Left cardiac atrium (tissue), 4 donors: ENCODE measurements around the gene CACNA2D2. TPM values are rescaled to one million over a fixed set of nuclear protein-coding genes. Genes with fewer than 3 reads are reported as not detected.
A peak's percentile ranks its signal among the peaks of the same experiment; 100 is the strongest.

Experiments used
- ATAC-seq, 2 donors: fragments of 200-7000 bp; cut with Tn5 transposase; one replicate each; pipeline ENCODE4 v1.9.1; 2020; ENCODE audit warnings: mild to moderate bottlenecking in 2 of 2, moderate library complexity in 2 of 2
- DNase-seq: peaks from one replicate; pipeline ENCODE4 v3.0.0-alpha.2; 2020
- intact Hi-C, 2 donors: fragments of 100-400 bp; cut with DNase I; formaldehyde crosslinking; loops; one replicate each; pipeline versions ENCODE4 v1.14.1 to v1.15.1; 2022 to 2023
- total RNA-seq, 2 donors: library from RNA; stranded (reverse); fragmentation: NEBNext Ultra II Directional; extraction: Animal tissue kit (Norgen Biotek cat#: 25700); gene quantifications; one replicate each; pipeline ENCODE4 v1.2.1, GENCODE V29; 2021
- donor health status: DM: no; HTN: yes; CAD: no.
- donor health status: DM: no; HTN: yes; CAD: no; lungs with severe emphysema.
- donor health status: DM: yes; HTN: yes; CAD: no.
- donor health status: Dilated cardiomyopathy.

Gene CACNA2D2
- total RNA-seq, 2 donors from 2014 or later: 4.6 to 7.8 TPM

GRCh38 chr3:50442945-50443579 lies 60.4 kb downstream of the CACNA2D2 start:
- DNase-seq (no peak), ATAC-seq (peak; percentile 70 to 85)
- intact Hi-C loops: no loop called here

- intact Hi-C loops: no loop called here
- no peak for ATAC-seq
- no peak for DNase-seq
These were observed 61.8 kb downstream of the CACNA2D2 start for GRCh38 chr3:50441424-50442217.

GRCh38 chr3:50436114-50436674 lies 67.2 kb downstream of the CACNA2D2 start:
- intact Hi-C loops: loop anchor here (2.0 kb wide), 1 partner anchor 107 kb away; no protein-coding TSS in a partner anchor
- peak; percentile 83 to 87 for ATAC-seq
- peak; percentile 63 for DNase-seq

GRCh38 chr3:50435371-50436113 lies 67.9 kb downstream of the CACNA2D2 start:
- ATAC-seq: peak in 1 of 2 donors; percentile 10
- intact Hi-C loops: loop anchor here (2.0 kb wide), 1 partner anchor 107 kb away; no protein-coding TSS in a partner anchor

GRCh38 chr3:50433954-50434353 lies 69.5 kb downstream of the CACNA2D2 start:
- intact Hi-C loops: no loop called here
- ATAC-seq: no peak
- DNase-seq: no peak

More at GRCh38 chr3:50435371-50436113, 67.9 kb downstream of the CACNA2D2 start:
- no peak for DNase-seq

GRCh38 chr3:50430950-50431435 lies 72.4 kb downstream of the CACNA2D2 start:
- no peak for ATAC-seq
- intact Hi-C loops: no loop called here
- no peak for DNase-seq

- DNase-seq (no peak), ATAC-seq (no peak)
- intact Hi-C loops: no loop called here
These were observed 73.2 kb downstream of the CACNA2D2 start for GRCh38 chr3:50430191-50430590.

GRCh38 chr3:50428007-50428633 lies 75.3 kb downstream of the CACNA2D2 start:
- intact Hi-C loops: no loop called here
- ATAC-seq (peak in 1 of 2 donors; percentile 16), DNase-seq (no peak)

- ATAC-seq (no peak), DNase-seq (no peak)
- intact Hi-C loops: no loop called here
These were observed 76.2 kb downstream of the CACNA2D2 start for GRCh38 chr3:50427217-50427616.

GRCh38 chr3:50425911-50426310 lies 77.5 kb downstream of the CACNA2D2 start:
- intact Hi-C loops: no loop called here
- DNase-seq: no peak
- no peak for ATAC-seq

GRCh38 chr3:50423543-50423942 lies 79.9 kb downstream of the CACNA2D2 start:
- ATAC-seq (no peak), DNase-seq (no peak)
- intact Hi-C loops: no loop called here

- intact Hi-C loops: no loop called here
- DNase-seq (no peak), ATAC-seq (no peak)
These were observed 81.3 kb downstream of the CACNA2D2 start for GRCh38 chr3:50422153-50422552.

GRCh38 chr3:50419595-50420370 lies 83.7 kb downstream of the CACNA2D2 start:
- intact Hi-C loops: no loop called here
- ATAC-seq (no peak), DNase-seq (no peak)

- no peak for DNase-seq
- ATAC-seq: no peak
- intact Hi-C loops: no loop called here
These were observed 84.6 kb downstream of the CACNA2D2 start for GRCh38 chr3:50418850-50419249.

GRCh38 chr3:50417637-50418033 lies 85.8 kb downstream of the CACNA2D2 start:
- no peak for ATAC-seq
- no peak for DNase-seq
- intact Hi-C loops: no loop called here

GRCh38 chr3:50416736-50417636 lies 86.4 kb downstream of the CACNA2D2 start:
- intact Hi-C loops: no loop called here
- DNase-seq (no peak), ATAC-seq (no peak)

GRCh38 chr3:50415816-50416215 lies 87.6 kb downstream of the CACNA2D2 start:
- intact Hi-C loops: no loop called here
- DNase-seq: no peak
- ATAC-seq: no peak
